H9 (cell line): ENCODE data around the gene NSFL1C. TPM values are rescaled to one million over a fixed set of nuclear protein-coding genes. Genes with fewer than 3 reads are reported as not detected.
A peak's percentile ranks its signal among the peaks of the same experiment; 100 is the strongest.

Source experiments
- DNase-seq: peaks from one replicate; pipeline ENCODE4 v3.0.0-alpha.2; 2017
- H2AFZ ChIP-seq: one replicate; pipeline ENCODE4 v1.6.1; 2013; ENCODE audit warnings: mild to moderate bottlenecking, low read length, control low read depth, moderate library complexity
- H2AK5ac ChIP-seq: 2 replicates; pipeline ENCODE4 v1.6.1; 2013; ENCODE audit warnings: low read length, control low read depth, mixed read lengths; ENCODE audit not compliant: insufficient read length
- H2BK120ac ChIP-seq: one replicate; pipeline ENCODE4 v1.6.1; 2013; ENCODE audit warnings: low read depth, mild to moderate bottlenecking, low read length, control low read depth, inconsistent platforms; ENCODE audit not compliant: poor library complexity, severe bottlenecking
- H2BK12ac ChIP-seq: 2 replicates; pipeline ENCODE4 v1.6.1; 2013; ENCODE audit warnings: low read length, control low read depth, mixed read lengths, low read depth; ENCODE audit not compliant: insufficient read length
- H2BK15ac ChIP-seq: 2 replicates; pipeline ENCODE4 v1.6.1; 2013; ENCODE audit warnings: low read depth, low read length, control low read depth
- H2BK20ac ChIP-seq: one replicate; pipeline ENCODE4 v1.6.1; 2013; ENCODE audit warnings: low read depth, mild to moderate bottlenecking, low read length, control low read depth, inconsistent platforms; ENCODE audit not compliant: poor library complexity, severe bottlenecking
- H2BK5ac ChIP-seq: 2 replicates; pipeline ENCODE4 v1.6.1; 2013; ENCODE audit warnings: low read length, control low read depth, mixed read lengths; ENCODE audit not compliant: insufficient read length
- H3K14ac ChIP-seq: 2 replicates; pipeline ENCODE4 v1.6.1; 2013; ENCODE audit warnings: low read length, control low read depth; ENCODE audit not compliant: insufficient read depth
- H3K18ac ChIP-seq: 2 replicates; pipeline ENCODE4 v1.6.1; 2013; ENCODE audit warnings: low read depth, mild to moderate bottlenecking, mixed read lengths, low read length, control low read depth; ENCODE audit not compliant: insufficient read length
- H3K23ac ChIP-seq: 2 replicates; pipeline ENCODE4 v1.6.1; 2013; ENCODE audit warnings: low read length, control low read depth, mixed read lengths, low read depth; ENCODE audit not compliant: insufficient read length
- H3K23me2 ChIP-seq: 2 replicates; pipeline ENCODE4 v1.6.1; 2013; ENCODE audit warnings: low read depth, mild to moderate bottlenecking, mixed read lengths, low read length, control low read depth; ENCODE audit not compliant: insufficient read length, poor library complexity, severe bottlenecking
- H3K27ac ChIP-seq: 2 replicates; pipeline ENCODE4 v1.5.1; 2013; ENCODE audit warnings: low read length, control low read depth, mixed read lengths, low read depth; ENCODE audit not compliant: insufficient read length
- H3K27me3 ChIP-seq: 2 replicates; pipeline ENCODE4 v1.6.1; 2013; ENCODE audit warnings: low read length, control low read depth, inconsistent platforms; ENCODE audit not compliant: insufficient read depth
- H3K4ac ChIP-seq: 2 replicates; pipeline ENCODE4 v1.6.1; 2013; ENCODE audit warnings: low read depth, mild to moderate bottlenecking, control low read depth, inconsistent platforms, low read length, moderate library complexity
- H3K4me1 ChIP-seq: 2 replicates; pipeline ENCODE4 v1.6.1; 2013; ENCODE audit warnings: low read length, control low read depth, inconsistent platforms; ENCODE audit not compliant: insufficient read depth
- H3K4me2 ChIP-seq: 2 replicates; pipeline ENCODE4 v1.6.1; 2013; ENCODE audit warnings: low read length, control low read depth, mixed read lengths; ENCODE audit not compliant: insufficient read length, insufficient read depth
- H3K56ac ChIP-seq: 2 replicates; pipeline ENCODE4 v1.6.1; 2013; ENCODE audit warnings: low read depth, mild to moderate bottlenecking, mixed read lengths, low read length, control low read depth; ENCODE audit not compliant: insufficient read length
- H3K79me1 ChIP-seq: 2 replicates; pipeline ENCODE4 v1.6.1; 2013; ENCODE audit warnings: low read depth, mild to moderate bottlenecking, moderate library complexity, low read length, control low read depth, inconsistent platforms; ENCODE audit not compliant: insufficient read depth, poor library complexity, severe bottlenecking
- H3K79me2 ChIP-seq: 2 replicates; pipeline ENCODE4 v1.6.1; 2013; ENCODE audit warnings: low read length, control low read depth, inconsistent platforms; ENCODE audit not compliant: insufficient read depth
- H3K9ac ChIP-seq: 2 replicates; pipeline ENCODE4 v1.6.1; 2013; ENCODE audit warnings: low read length, control low read depth, mixed read lengths; ENCODE audit not compliant: insufficient read length; ENCODE audit errors: extremely low read depth
- H3K9me3 ChIP-seq: one replicate; pipeline ENCODE4 v1.6.1; 2013; ENCODE audit warnings: low read depth, low read length, inconsistent platforms; ENCODE audit not compliant: control insufficient read depth
- H3T11ph ChIP-seq: one replicate; pipeline ENCODE4 v1.6.1; 2013; ENCODE audit warnings: mild to moderate bottlenecking, low read length, control low read depth, inconsistent platforms
- H4K20me1 ChIP-seq: one replicate; pipeline ENCODE4 v1.6.1; 2013; ENCODE audit not compliant: control insufficient read depth, insufficient read length, insufficient read depth
- H4K5ac ChIP-seq: 2 replicates; pipeline ENCODE4 v1.6.1; 2013; ENCODE audit warnings: low read depth, mild to moderate bottlenecking, mixed read lengths, low read length, control low read depth; ENCODE audit not compliant: insufficient read length
- H4K8ac ChIP-seq: replicated peaks from 2 replicates; pipeline ENCODE4 v1.6.1; 2013; ENCODE audit warnings: low read length, control low read depth, mixed read lengths, low read depth; ENCODE audit not compliant: insufficient read length
- H4K91ac ChIP-seq: 2 replicates; pipeline ENCODE4 v1.6.1; 2013; ENCODE audit warnings: low read depth, mild to moderate bottlenecking, moderate library complexity, mixed read lengths, low read length, control low read depth; ENCODE audit not compliant: insufficient read length
- H3K27ac Mint-ChIP-seq, 3 experiments: 2 replicates in 2 of 3; 3 replicates in 1 of 3; pipeline ENCODE4 v1.8.0; 2020 to 2021; ENCODE audit warnings: mixed read lengths in 3 of 3, mild to moderate bottlenecking in 1 of 3, moderate library complexity in 1 of 3
- H3K27me3 Mint-ChIP-seq: 2 replicates; pipeline ENCODE4 v1.8.0; 2021; ENCODE audit warnings: low read depth, mild to moderate bottlenecking, moderate library complexity, mixed read lengths
- H3K36me3 Mint-ChIP-seq, 3 experiments: 2 replicates in 2 of 3; 3 replicates in 1 of 3; pipeline ENCODE4 v1.8.0; 2020 to 2021; ENCODE audit warnings: low read depth in 3 of 3, mixed read lengths in 3 of 3; ENCODE audit not compliant: insufficient read depth in 1 of 3
- H3K4me1 Mint-ChIP-seq, 2 experiments: 2 replicates each; pipeline ENCODE4 v1.8.0; 2020; ENCODE audit warnings: mixed read lengths in 2 of 2
- H3K4me3 Mint-ChIP-seq, 2 experiments: 2 replicates in 1 of 2; 3 replicates in 1 of 2; pipeline ENCODE4 v1.8.0; 2020 to 2021; ENCODE audit warnings: mild to moderate bottlenecking in 2 of 2, mixed read lengths in 2 of 2, moderate library complexity in 1 of 2
- H3K9me3 Mint-ChIP-seq, 2 experiments: 2 replicates in 1 of 2; 3 replicates in 1 of 2; pipeline ENCODE4 v1.8.0; 2020; ENCODE audit warnings: mild to moderate bottlenecking in 2 of 2, mixed read lengths in 2 of 2, moderate library complexity in 1 of 2
- WGBS: extraction: QIAGEN DNeasy Blood & Tissue Kit; methylation state at CpG from one replicate; pipeline ENCODE4 v1.1.7; 2013; ENCODE audit warnings: missing lambda C conversion rate, low lambda C conversion rate, mixed read lengths; ENCODE audit not compliant: insufficient read length; ENCODE audit errors: extremely low coverage; 5-methylcytosine and 5-hydroxymethylcytosine counted together
- long read RNA-seq: library from polyadenylated mRNA; unstranded; transcript quantifications from one replicate; pipeline ENCODE4 v2.0.0, GENCODE V29; 2020
- total RNA-seq: library from RNA; stranded (reverse); gene quantifications from 2 replicates; pipeline ENCODE4 v1.2.1, GENCODE V29; 2021
- TF ChIP-seq, protein P1 (sequence below): fragments of 200-600 bp; sonication (generic); conservative IDR thresholded peaks from 3 replicates; pipeline ENCODE4 v1.8.0; 2021; ENCODE audit warnings: antibody characterized with exemption, mild to moderate bottlenecking

Gene NSFL1C
- total RNA-seq, result 81.8 and 85.4 TPM in 2 replicates
- long read RNA-seq, transcript NSFL1C-201 (9 exons, 3,568 nt), result major isoform, 404 of 478 reads
- long read RNA-seq, transcript NSFL1C-203 (9 exons, 1,446 nt), result minor isoform, 5 of 478 reads
- long read RNA-seq, partial matches to known transcripts, result 6 of 478 reads
- long read RNA-seq, other reads (novel, unspliced or antisense), result 52 of 478 reads

DNA sequence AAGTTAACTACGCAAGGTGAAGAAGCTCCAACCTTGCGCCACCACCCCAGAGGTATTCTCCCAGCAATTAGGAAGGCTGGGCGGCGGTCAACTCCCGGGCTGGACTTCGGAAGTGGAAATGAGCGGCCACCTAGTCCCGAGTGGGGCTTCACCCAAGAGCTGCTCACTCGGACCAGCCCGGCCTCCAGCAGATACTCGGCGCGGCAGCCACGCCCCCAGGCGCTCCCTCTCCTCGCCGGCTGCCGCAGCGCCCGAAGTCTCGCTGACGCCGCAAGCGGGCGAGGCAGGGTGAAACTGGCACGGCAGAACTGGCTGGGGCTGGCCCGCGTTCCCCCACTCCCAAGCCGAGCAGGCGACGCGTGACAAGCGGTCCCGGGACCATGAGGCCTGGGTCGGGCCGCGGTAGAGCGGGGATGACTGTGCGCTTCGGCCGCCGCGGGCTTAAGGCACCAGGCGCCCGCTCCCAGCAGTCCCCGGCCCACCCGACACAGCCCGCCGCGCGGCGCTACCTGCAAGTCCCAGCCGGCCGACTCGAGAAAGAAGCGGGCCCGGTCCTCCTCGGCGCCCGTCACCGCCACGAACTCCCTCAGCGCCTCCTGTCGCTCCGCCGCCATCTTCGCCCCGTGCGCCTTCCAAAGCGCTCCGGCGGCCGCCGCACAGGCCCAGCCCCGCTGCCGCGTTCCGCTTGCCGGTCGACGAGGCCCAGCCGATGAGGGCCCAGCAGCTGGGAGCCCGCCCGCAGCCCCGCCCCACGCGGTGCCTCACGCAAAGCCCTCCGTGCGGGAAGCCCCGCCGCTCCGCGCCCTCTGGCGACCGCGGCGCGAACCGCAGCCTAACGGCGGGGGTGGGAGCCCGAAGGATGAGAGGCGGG lies at the start of gene NSFL1C:
Gene NSFL1C, minus strand, starts transcription at position 639 of the 871 bp plus-strand sequence. Its CDS starts 25 bp downstream, at position 614.
- Histone ChIP-seq H4K5ac (no peak within 1 kb of the TSS), H3K14ac (peak within 1 kb of the TSS; percentile 88), H4K91ac (no peak within 1 kb of the TSS), H2BK15ac (no peak within 1 kb of the TSS), H3K23ac (no peak within 1 kb of the TSS), H3K79me2 (peaks cover 12% of the 10 kb centered on the region; the same call in 1 of the 2 replicates), H2AK5ac (no peak within 1 kb of the TSS), H3K9me3 (no peaks in the 10 kb centered on the region), H4K20me1 (no peaks in the 10 kb centered on the region), H3K9ac (peak within 1 kb of the TSS; percentile 64), H3K27ac (no peak within 1 kb of the TSS), H3T11ph (no peak within 1 kb of the TSS), H3K27me3 (no peaks in the 10 kb centered on the region), H2BK120ac (no peak within 1 kb of the TSS), H3K23me2 (peaks cover 7% of the 10 kb centered on the region), H2BK12ac (no peak within 1 kb of the TSS), H3K56ac (no peak within 1 kb of the TSS), H2BK20ac (no peak within 1 kb of the TSS), H2BK5ac (no peak within 1 kb of the TSS), H3K4me1 (no peaks in the 10 kb centered on the region; the same call in 1 of the 2 replicates), H4K8ac (no peak within 1 kb of the TSS), H3K4me2 (peak within 1 kb of the TSS; percentile 95), H2AFZ (no peak within 1 kb of the TSS), H3K79me1 (peaks cover 18% of the 10 kb centered on the region), H3K4ac (no peak within 1 kb of the TSS), H3K18ac (peak within 1 kb of the TSS; percentile 77)
- H3K27me3 Mint-ChIP-seq, result peaks cover 5% of the 10 kb centered on the region
- no CpG with 5 or more reads among the region's 104 CpGs for WGBS
- TF ChIP-seq, protein P1, sequence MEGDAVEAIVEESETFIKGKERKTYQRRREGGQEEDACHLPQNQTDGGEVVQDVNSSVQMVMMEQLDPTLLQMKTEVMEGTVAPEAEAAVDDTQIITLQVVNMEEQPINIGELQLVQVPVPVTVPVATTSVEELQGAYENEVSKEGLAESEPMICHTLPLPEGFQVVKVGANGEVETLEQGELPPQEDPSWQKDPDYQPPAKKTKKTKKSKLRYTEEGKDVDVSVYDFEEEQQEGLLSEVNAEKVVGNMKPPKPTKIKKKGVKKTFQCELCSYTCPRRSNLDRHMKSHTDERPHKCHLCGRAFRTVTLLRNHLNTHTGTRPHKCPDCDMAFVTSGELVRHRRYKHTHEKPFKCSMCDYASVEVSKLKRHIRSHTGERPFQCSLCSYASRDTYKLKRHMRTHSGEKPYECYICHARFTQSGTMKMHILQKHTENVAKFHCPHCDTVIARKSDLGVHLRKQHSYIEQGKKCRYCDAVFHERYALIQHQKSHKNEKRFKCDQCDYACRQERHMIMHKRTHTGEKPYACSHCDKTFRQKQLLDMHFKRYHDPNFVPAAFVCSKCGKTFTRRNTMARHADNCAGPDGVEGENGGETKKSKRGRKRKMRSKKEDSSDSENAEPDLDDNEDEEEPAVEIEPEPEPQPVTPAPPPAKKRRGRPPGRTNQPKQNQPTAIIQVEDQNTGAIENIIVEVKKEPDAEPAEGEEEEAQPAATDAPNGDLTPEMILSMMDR, result peak; percentile 100
- no peaks in the 10 kb centered on the region; a peak in 1 of 5 replicates for H3K9me3 Mint-ChIP-seq
- peak; percentile 96 for DNase-seq
- peak within 1 kb of the TSS; percentile 80 to 92 for H3K4me3 Mint-ChIP-seq
- peaks cover 6 to 21% (median 17%) of the 10 kb centered on the region in 3 experiments; a peak in 6 of 7 replicates for H3K36me3 Mint-ChIP-seq
- H3K27ac Mint-ChIP-seq, result peak within 1 kb of the TSS in 2 of 3 experiments; percentile 56 to 57; a peak in 3 of 7 replicates
- peaks cover 35 to 40% of the 10 kb centered on the region in 2 experiments for H3K4me1 Mint-ChIP-seq
